ENCODE results near the gene TOP1.

Gene TOP1

GRCh38 chr20:41037179-41037578, 8.6 kb downstream of the TOP1 start:
- no peak for DNase-seq (ENCODE audit: low read depth in 2 of 2)

- DNase-seq (ENCODE audit: low read depth in 2 of 2): no peak
Measured at GRCh38 chr20:41038149-41038877, 9.7 kb downstream of the TOP1 start.

GRCh38 chr20:41038878-41039404, 10.3 kb downstream of the TOP1 start:
- DNase-seq (ENCODE audit: low read depth in 2 of 2): no peak

- no peak for DNase-seq (ENCODE audit: low read depth in 2 of 2)
Measured at GRCh38 chr20:41040855-41041254, 12.2 kb downstream of the TOP1 start.

GRCh38 chr20:41041693-41042092, 13.1 kb downstream of the TOP1 start:
- no peak for DNase-seq (ENCODE audit: low read depth in 2 of 2)

GRCh38 chr20:41044409-41045062, 15.9 kb downstream of the TOP1 start:
- DNase-seq (ENCODE audit: low read depth in 2 of 2): no peak

- DNase-seq (ENCODE audit: low read depth in 2 of 2): no peak
Measured at GRCh38 chr20:41045671-41046070, 17.0 kb downstream of the TOP1 start.

GRCh38 chr20:41046716-41047115, 18.1 kb downstream of the TOP1 start:
- DNase-seq (ENCODE audit: low read depth in 2 of 2): no peak

- DNase-seq (ENCODE audit: low read depth in 2 of 2): no peak
Measured at GRCh38 chr20:41047279-41047974, 18.8 kb downstream of the TOP1 start.

GRCh38 chr20:41047975-41048305, 19.3 kb downstream of the TOP1 start:
- DNase-seq (ENCODE audit: low read depth in 2 of 2): no peak

GRCh38 chr20:41048461-41049301, 20.1 kb downstream of the TOP1 start:
- no peak for DNase-seq (ENCODE audit: low read depth in 2 of 2)

GRCh38 chr20:41049451-41049850, 20.8 kb downstream of the TOP1 start:
- no peak for DNase-seq (ENCODE audit: low read depth in 2 of 2)

- no peak for DNase-seq (ENCODE audit: low read depth in 2 of 2)
Measured at GRCh38 chr20:41050361-41051008, 21.9 kb downstream of the TOP1 start.

GRCh38 chr20:41051009-41051825, 22.6 kb downstream of the TOP1 start:
- no peak for DNase-seq (ENCODE audit: low read depth in 2 of 2)

GRCh38 chr20:41052742-41053419, 24.3 kb downstream of the TOP1 start:
- no peak for DNase-seq (ENCODE audit: low read depth in 2 of 2)

GRCh38 chr20:41054070-41054846, 25.6 kb downstream of the TOP1 start:
- no peak for DNase-seq (ENCODE audit: low read depth in 2 of 2)

- DNase-seq (ENCODE audit: low read depth in 2 of 2): no peak
Measured at GRCh38 chr20:41054847-41055230, 26.2 kb downstream of the TOP1 start.

- DNase-seq (ENCODE audit: low read depth in 2 of 2): no peak
Measured at GRCh38 chr20:41055679-41056078, 27.1 kb downstream of the TOP1 start.

GRCh38 chr20:41057999-41058673, 29.5 kb downstream of the TOP1 start:
- no peak for DNase-seq (ENCODE audit: low read depth in 2 of 2)

Data from stimulated activated CD4-positive, alpha-beta T cell treated with anti-CD3 and anti-CD28 coated beads, Interleukin-4, amount 100 ng/mL, for 48 hours (primary cell).